Neutrophil (primary cell): ENCODE results near the gene REPIN1.

Experiments
- H3K27ac ChIP-seq: fragments of 200-600 bp; sonication (generic); 2 replicates; pipeline ENCODE4 v1.5.1; 2016; ENCODE audit warnings: mild to moderate bottlenecking, moderate library complexity
- H3K27me3 ChIP-seq: fragments of 200-600 bp; sonication (generic); 2 replicates; pipeline ENCODE4 v1.6.0; 2016; ENCODE audit warnings: mild to moderate bottlenecking
- H3K36me3 ChIP-seq: fragments of 200-600 bp; sonication (generic); 2 replicates; pipeline ENCODE4 v1.5.1; 2017
- H3K4me1 ChIP-seq, 2 experiments: fragments of 200-600 bp in 1 of 2; sonication (generic) in 1 of 2; 1 replicate in 1 of 2; 2 replicates in 1 of 2; pipeline versions ENCODE4 v1.5.1 to v1.6.1; 2013 to 2016; ENCODE audit warnings: low read depth in 1 of 2, low read length in 1 of 2, mild to moderate bottlenecking in 1 of 2, moderate library complexity in 1 of 2; ENCODE audit not compliant: control insufficient read depth in 1 of 2, insufficient read depth in 1 of 2
- H3K4me3 ChIP-seq, 2 experiments: fragments of 200-600 bp in 1 of 2; sonication (generic) in 1 of 2; 1 replicate in 1 of 2; 2 replicates in 1 of 2; pipeline ENCODE4 v1.5.1; 2013 to 2016; ENCODE audit warnings: low read depth in 1 of 2, low read length in 1 of 2, mild to moderate bottlenecking in 1 of 2, moderate library complexity in 1 of 2
- H3K9me3 ChIP-seq: fragments of 200-600 bp; sonication (generic); 2 replicates; pipeline ENCODE4 v1.5.1; 2016
- TF ChIP-seq, protein P1 (sequence below): fragments of 200-600 bp; sonication (generic); IDR thresholded peaks from 2 replicates; pipeline ENCODE4 v1.5.1; 2016; ENCODE audit warnings: antibody characterized with exemption

REPIN1 gene

GRCh38 chr7:150403376-150404171, 35.0 kb downstream of the REPIN1 start:
- TF ChIP-seq, protein P1, sequence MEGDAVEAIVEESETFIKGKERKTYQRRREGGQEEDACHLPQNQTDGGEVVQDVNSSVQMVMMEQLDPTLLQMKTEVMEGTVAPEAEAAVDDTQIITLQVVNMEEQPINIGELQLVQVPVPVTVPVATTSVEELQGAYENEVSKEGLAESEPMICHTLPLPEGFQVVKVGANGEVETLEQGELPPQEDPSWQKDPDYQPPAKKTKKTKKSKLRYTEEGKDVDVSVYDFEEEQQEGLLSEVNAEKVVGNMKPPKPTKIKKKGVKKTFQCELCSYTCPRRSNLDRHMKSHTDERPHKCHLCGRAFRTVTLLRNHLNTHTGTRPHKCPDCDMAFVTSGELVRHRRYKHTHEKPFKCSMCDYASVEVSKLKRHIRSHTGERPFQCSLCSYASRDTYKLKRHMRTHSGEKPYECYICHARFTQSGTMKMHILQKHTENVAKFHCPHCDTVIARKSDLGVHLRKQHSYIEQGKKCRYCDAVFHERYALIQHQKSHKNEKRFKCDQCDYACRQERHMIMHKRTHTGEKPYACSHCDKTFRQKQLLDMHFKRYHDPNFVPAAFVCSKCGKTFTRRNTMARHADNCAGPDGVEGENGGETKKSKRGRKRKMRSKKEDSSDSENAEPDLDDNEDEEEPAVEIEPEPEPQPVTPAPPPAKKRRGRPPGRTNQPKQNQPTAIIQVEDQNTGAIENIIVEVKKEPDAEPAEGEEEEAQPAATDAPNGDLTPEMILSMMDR = no peak
- Histone ChIP-seq H3K4me1 (peaks cover 10 to 14% of the 10 kb centered on the region in 2 experiments), H3K4me3 (no peak overlapping the region), H3K27me3 (peaks cover 16% of the 10 kb centered on the region), H3K27ac (no peak overlapping the region), H3K9me3 (no peaks in the 10 kb centered on the region), H3K36me3 (peaks cover 10% of the 10 kb centered on the region)

GRCh38 chr7:150404172-150404804, 35.7 kb downstream of the REPIN1 start:
- peaks cover 4% of the 10 kb centered on the region for H3K36me3 ChIP-seq
- H3K4me1 ChIP-seq = peaks cover 10 to 14% of the 10 kb centered on the region in 2 experiments
- H3K27me3 ChIP-seq = peaks cover 16% of the 10 kb centered on the region
- H3K27ac ChIP-seq = no peak overlapping the region
- H3K4me3 ChIP-seq = peak overlapping the region; percentile 70 to 83
- H3K9me3 ChIP-seq = no peaks in the 10 kb centered on the region
- TF ChIP-seq, protein P1 = no peak

- peaks cover 16% of the 10 kb centered on the region for H3K27me3 ChIP-seq
- H3K9me3 ChIP-seq = no peaks in the 10 kb centered on the region
- TF ChIP-seq, protein P1 = peak; percentile 18
- no peaks in the 10 kb centered on the region for H3K36me3 ChIP-seq
- no peak overlapping the region for H3K27ac ChIP-seq
- H3K4me3 ChIP-seq = peak overlapping the region; percentile 70 to 83
- peaks cover 10 to 14% of the 10 kb centered on the region in 2 experiments for H3K4me1 ChIP-seq
Measured at GRCh38 chr7:150404805-150405583, 36.4 kb downstream of the REPIN1 start.

DNA sequence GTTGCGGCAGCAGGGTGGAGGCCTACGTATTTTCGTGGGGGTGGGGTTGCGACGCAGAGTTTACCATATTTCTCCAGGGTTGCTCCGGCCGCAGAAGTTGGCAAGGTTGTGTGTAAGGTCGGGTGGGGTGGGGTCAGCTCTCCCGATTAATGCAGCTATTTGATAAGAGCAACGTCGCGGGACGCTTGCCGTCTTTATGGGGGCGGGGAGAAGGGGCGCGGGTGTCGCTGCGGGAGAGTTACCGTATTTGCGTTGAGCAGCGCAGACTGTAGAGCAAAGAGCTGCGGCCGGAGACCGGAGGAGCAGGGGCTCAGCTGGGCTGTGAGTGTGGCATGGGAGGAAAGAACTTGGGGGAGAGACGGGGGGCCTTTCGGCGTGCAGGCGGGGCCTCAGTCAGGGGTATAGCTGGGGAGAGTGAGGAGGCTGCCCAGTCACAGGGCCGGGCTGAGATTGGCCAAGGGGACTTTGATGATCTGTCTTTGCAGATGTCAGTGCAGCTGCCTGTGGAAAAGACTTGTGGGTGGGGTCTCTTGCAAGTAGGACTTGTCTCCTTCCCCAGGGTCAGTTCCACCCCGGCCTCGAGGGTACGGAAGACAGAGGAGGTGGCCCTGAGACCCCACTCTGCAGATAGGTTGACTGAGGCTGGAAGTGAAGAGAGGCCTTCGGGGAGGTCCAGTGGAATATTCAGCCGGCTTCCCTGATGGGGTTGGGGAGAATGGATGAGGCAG, 37.1 kb downstream of the REPIN1 start:
- Histone ChIP-seq H3K27me3 (peaks cover 16% of the 10 kb centered on the region), H3K36me3 (no peaks in the 10 kb centered on the region), H3K4me1 (peaks cover 10 to 14% of the 10 kb centered on the region in 2 experiments), H3K4me3 (peak overlapping the region; percentile 70 to 83), H3K9me3 (no peaks in the 10 kb centered on the region), H3K27ac (no peak overlapping the region)
- TF ChIP-seq, protein P1 = no peak

GRCh38 chr7:150406312-150406566, 37.6 kb downstream of the REPIN1 start:
- H3K27me3 ChIP-seq = peaks cover 16% of the 10 kb centered on the region
- no peak overlapping the region for H3K27ac ChIP-seq
- TF ChIP-seq, protein P1 = no peak
- peaks cover 10 to 14% of the 10 kb centered on the region in 2 experiments for H3K4me1 ChIP-seq
- no peaks in the 10 kb centered on the region for H3K9me3 ChIP-seq
- no peaks in the 10 kb centered on the region for H3K36me3 ChIP-seq
- H3K4me3 ChIP-seq = no peak overlapping the region
